HCT116 (cell line): ENCODE results near the gene SYT10. TPM values are rescaled to one million over a fixed set of nuclear protein-coding genes. Genes with fewer than 3 reads are reported as not detected.

ENCODE experiments used
- ATAC-seq: fragments of 200-7000 bp; cut with Tn5 transposase; 2 replicates; pipeline ENCODE4 v1.9.1; 2020; ENCODE audit warnings: mild to moderate bottlenecking, moderate library complexity
- BruUV-seq: library from RNA; stranded (reverse); fragments of 400-500 nt; replicated peaks from 2 replicates; lab custom pipeline; 2021; lab: Mats Ljungman, UMichigan
- CTCF ChIA-PET: fragments of 300-600 bp; sonication (Branson Sonifier 250); formaldehyde crosslinking; loops from one replicate; lab custom pipeline; 2021; ENCODE audit warnings: antibody characterized with exemption; lab: Charles Lee
- POLR2A ChIA-PET: fragments of 300-600, 350-600 bp; sonication (Branson Sonifier 250); formaldehyde crosslinking; loops from one replicate; lab custom pipeline; 2021; ENCODE audit warnings: antibody characterized with exemption; lab: Charles Lee
- RAD21 ChIA-PET, 2 experiments: fragments of 300-600 bp; sonication (Branson Sonifier 250); formaldehyde crosslinking; loops; one replicate each; lab custom pipeline; 2023; ENCODE audit warnings: low total read pairs in 2 of 2; ENCODE audit not compliant: uncharacterized antibody in 2 of 2, unreplicated experiment in 2 of 2, low non-redundant PET in 1 of 2; lab: Charles Lee
- DNase-seq: peaks from one replicate; pipeline ENCODE4 v3.0.0-alpha.2; 2010; ENCODE audit warnings: low read depth, low spot score
- H2AFZ ChIP-seq: fragments of 200-600 bp; shearing (Covaris generic), sonication (generic); 2 replicates; pipeline ENCODE4 v1.6.1; 2017; ENCODE audit warnings: low read depth, mixed run types, mixed read lengths, antibody characterized with exemption, low read length; ENCODE audit not compliant: poor library complexity, severe bottlenecking
- H3K27ac ChIP-seq: 2 replicates; pipeline ENCODE4 v1.5.1; 2012; ENCODE audit warnings: low read depth, low read length
- H3K27me3 ChIP-seq: fragments of 200-600 bp; sonication (generic); 2 replicates; pipeline ENCODE4 v1.6.1; 2016; ENCODE audit warnings: mixed run types, low read length, mixed read lengths; ENCODE audit not compliant: insufficient read depth
- H3K36me3 ChIP-seq, 2 experiments: fragments of 200-500 bp in 1 of 2; fragments of 200-600 bp in 1 of 2; sonication (Bioruptor generic) in 1 of 2; sonication (generic) in 1 of 2; 2 replicates each; pipeline versions ENCODE4 v1.5.1 to v1.6.1; 2014 to 2016; ENCODE audit warnings: low read length in 2 of 2, inconsistent platforms in 1 of 2, mixed read lengths in 1 of 2, mixed run types in 1 of 2; ENCODE audit not compliant: insufficient read depth in 2 of 2, control insufficient read depth in 1 of 2
- H3K4me1 ChIP-seq, 2 experiments: fragments of 200-600 bp in 1 of 2; sonication (generic) in 1 of 2; 2 replicates each; pipeline versions ENCODE4 v1.5.1 to v1.6.1; 2012 to 2017; ENCODE audit warnings: low read length in 2 of 2, inconsistent platforms in 1 of 2, mild to moderate bottlenecking in 1 of 2, mixed read lengths in 1 of 2, mixed run types in 1 of 2, moderate library complexity in 1 of 2; ENCODE audit not compliant: insufficient read depth in 2 of 2, control insufficient read depth in 1 of 2
- H3K4me2 ChIP-seq: fragments of 200-600 bp; sonication (generic); 2 replicates; pipeline ENCODE4 v1.6.1; 2017; ENCODE audit warnings: mixed run types, low read length, mixed read lengths
- H3K4me3 ChIP-seq, 2 experiments: fragments of 200-600 bp in 1 of 2; sonication (generic) in 1 of 2; replicated peaks in 1 of 2; 2 replicates each; pipeline ENCODE4 v1.5.1; 2011 to 2016; ENCODE audit warnings: low read length in 2 of 2, control low read depth in 1 of 2, low read depth in 1 of 2, mild to moderate bottlenecking in 1 of 2, mixed read lengths in 1 of 2, mixed run types in 1 of 2
- H3K79me2 ChIP-seq: fragments of 200-600 bp; sonication (generic); 2 replicates; pipeline ENCODE4 v1.6.1; 2017; ENCODE audit warnings: mild to moderate bottlenecking, mixed run types, low read length, moderate library complexity, mixed read lengths; ENCODE audit not compliant: insufficient read depth
- H3K9ac ChIP-seq: fragments of 200-600 bp; sonication (generic); 2 replicates; pipeline ENCODE4 v1.6.1; 2016; ENCODE audit warnings: low read length, mixed read lengths
- H3K9me2 ChIP-seq: fragments of 200-600 bp; sonication (generic), shearing (Covaris generic); 2 replicates; pipeline ENCODE4 v1.6.1; 2017; ENCODE audit warnings: mixed run types, mild to moderate bottlenecking, moderate library complexity; ENCODE audit not compliant: insufficient read depth
- H3K9me3 ChIP-seq, 2 experiments: fragments of 200-500 bp in 1 of 2; fragments of 200-600 bp in 1 of 2; sonication (Bioruptor generic) in 1 of 2; sonication (generic) in 1 of 2; 2 replicates each; pipeline ENCODE4 v1.6.1; 2014 to 2017; ENCODE audit warnings: low read length in 2 of 2, mixed read lengths in 2 of 2, inconsistent platforms in 1 of 2, low read depth in 1 of 2, mild to moderate bottlenecking in 1 of 2, mixed run types in 1 of 2, moderate library complexity in 1 of 2; ENCODE audit not compliant: control insufficient read depth in 1 of 2, insufficient read depth in 1 of 2
- H4K20me1 ChIP-seq: fragments of 200-600 bp; sonication (generic), shearing (Covaris generic); 2 replicates; pipeline ENCODE4 v1.6.1; 2017; ENCODE audit warnings: mixed run types, mild to moderate bottlenecking, moderate library complexity; ENCODE audit not compliant: insufficient read depth
- EZH2 ChIP-seq: fragments of 200-600 bp; sonication (generic); IDR thresholded peaks from 2 replicates; pipeline ENCODE4 v1.6.1; 2017; ENCODE audit warnings: antibody characterized with exemption, mixed run types
- POLR2AphosphoS5 ChIP-seq: IDR thresholded peaks from 2 replicates; pipeline ENCODE4 v1.6.1; 2011; ENCODE audit warnings: mild to moderate bottlenecking, low read depth, low read length, moderate library complexity
- SIN3A ChIP-seq: IDR thresholded peaks from 2 replicates; pipeline ENCODE4 v1.6.1; 2012; ENCODE audit warnings: low read depth
- TCF7L2 ChIP-seq: IDR thresholded peaks from 2 replicates; pipeline ENCODE4 v1.7.0; 2011; ENCODE audit warnings: borderline replicate concordance, inconsistent platforms; ENCODE audit not compliant: insufficient read depth, insufficient read length; ENCODE audit errors: extremely low read depth
- ZFX ChIP-seq: fragments of 450-650 bp; IDR thresholded peaks from 2 replicates; pipeline ENCODE4 v1.6.1; 2017
- intact Hi-C: fragments of 100-400 bp; cut with micrococcal nuclease; formaldehyde crosslinking; loops from 2 replicates; pipeline ENCODE4 v1.10.0; 2022
- total RNA-seq: library from RNA; stranded (reverse); gene quantifications from one replicate; pipeline ENCODE4 v1.2.1, GENCODE V29; 2021; ENCODE audit not compliant: unreplicated experiment
- TF ChIP-seq, protein P1 (sequence below), 3 experiments: fragments of 200-600 bp in 1 of 3; sonication (generic) in 1 of 3; IDR thresholded peaks in 2 of 3; conservative IDR thresholded peaks in 1 of 3; 2 replicates each; pipeline ENCODE4 v1.5.1; 2012 to 2017; ENCODE audit warnings: low read depth in 2 of 3, low read length in 2 of 3, antibody characterized with exemption in 1 of 3, borderline replicate concordance in 1 of 3, control low read depth in 1 of 3, mild to moderate bottlenecking in 1 of 3, mixed read lengths in 1 of 3, mixed run types in 1 of 3, moderate library complexity in 1 of 3; ENCODE audit not compliant: insufficient read depth in 1 of 3
- TF ChIP-seq, protein P2 (sequence below): IDR thresholded peaks from 2 replicates; pipeline ENCODE4 v1.6.1; 2011; ENCODE audit warnings: mild to moderate bottlenecking, low read length, moderate library complexity; ENCODE audit not compliant: insufficient replicate concordance; ENCODE audit errors: extremely low read depth
- TF ChIP-seq, protein P3 (sequence below): IDR thresholded peaks from 2 replicates; pipeline ENCODE4 v1.6.1; 2012

SYT10 gene
- total RNA-seq, 1 experiment from 2014 or later, result not detected

DNA sequence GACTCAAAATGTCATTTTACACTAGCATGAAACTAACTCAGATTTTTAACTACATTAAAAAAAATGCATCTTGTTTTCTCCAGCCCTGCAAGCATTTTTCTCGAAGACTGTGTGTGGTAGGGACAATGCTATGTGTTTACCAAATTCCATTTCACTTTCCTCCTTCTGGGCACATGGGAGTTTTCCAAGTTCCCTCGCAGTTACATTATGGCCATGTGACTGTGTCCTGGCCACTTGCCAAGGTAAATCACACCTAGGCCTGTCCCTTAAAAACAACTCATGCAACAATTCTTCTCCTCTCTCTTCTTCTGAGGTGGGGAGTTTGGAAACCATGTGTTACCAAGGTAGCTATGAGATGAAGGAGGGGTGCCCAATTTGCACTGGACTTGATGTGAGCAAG lies 108.7 kb downstream of the SYT10 start:
- Histone ChIP-seq H3K27me3 (no peaks in the 10 kb centered on the region), H3K36me3 (no peaks in the 10 kb centered on the region), H2AFZ (no peak overlapping the region), H3K4me3 (no peak overlapping the region), H3K9ac (no peak overlapping the region), H3K9me2 (no peaks in the 10 kb centered on the region), H3K4me1 (no peaks in the 10 kb centered on the region), H4K20me1 (no peaks in the 10 kb centered on the region), H3K9me3 (peaks cover 0 to 6% of the 10 kb centered on the region in 2 experiments; a peak in 2 of 4 replicates), H3K27ac (no peak overlapping the region), H3K79me2 (no peaks in the 10 kb centered on the region)
- CTCF ChIA-PET, result no interaction called here
- POLR2A ChIA-PET, result no interaction called here
- no TSS peak for BruUV-seq
- ATAC-seq (no peak), DNase-seq (no peak)
- RAD21 ChIA-PET, result no interaction called here
- intact Hi-C loops, result no loop called here
- TF ChIP-seq, protein P1, sequence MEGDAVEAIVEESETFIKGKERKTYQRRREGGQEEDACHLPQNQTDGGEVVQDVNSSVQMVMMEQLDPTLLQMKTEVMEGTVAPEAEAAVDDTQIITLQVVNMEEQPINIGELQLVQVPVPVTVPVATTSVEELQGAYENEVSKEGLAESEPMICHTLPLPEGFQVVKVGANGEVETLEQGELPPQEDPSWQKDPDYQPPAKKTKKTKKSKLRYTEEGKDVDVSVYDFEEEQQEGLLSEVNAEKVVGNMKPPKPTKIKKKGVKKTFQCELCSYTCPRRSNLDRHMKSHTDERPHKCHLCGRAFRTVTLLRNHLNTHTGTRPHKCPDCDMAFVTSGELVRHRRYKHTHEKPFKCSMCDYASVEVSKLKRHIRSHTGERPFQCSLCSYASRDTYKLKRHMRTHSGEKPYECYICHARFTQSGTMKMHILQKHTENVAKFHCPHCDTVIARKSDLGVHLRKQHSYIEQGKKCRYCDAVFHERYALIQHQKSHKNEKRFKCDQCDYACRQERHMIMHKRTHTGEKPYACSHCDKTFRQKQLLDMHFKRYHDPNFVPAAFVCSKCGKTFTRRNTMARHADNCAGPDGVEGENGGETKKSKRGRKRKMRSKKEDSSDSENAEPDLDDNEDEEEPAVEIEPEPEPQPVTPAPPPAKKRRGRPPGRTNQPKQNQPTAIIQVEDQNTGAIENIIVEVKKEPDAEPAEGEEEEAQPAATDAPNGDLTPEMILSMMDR (IDR thresholded peaks at IDR 0.05 in 2 of 3, conservative IDR thresholded peaks at IDR 0.05 in 1 of 3; ENCODE audit: borderline replicate concordance in 1 of 3, insufficient read depth in 1 of 3, low read depth in 2 of 3, low read length in 2 of 3), result no peak
- TF ChIP-seq EZH2 (no peak), SIN3A (no peak), POLR2AphosphoS5 (no peak), TCF7L2 (no peak), ZFX (no peak)
- TF ChIP-seq, protein P2, sequence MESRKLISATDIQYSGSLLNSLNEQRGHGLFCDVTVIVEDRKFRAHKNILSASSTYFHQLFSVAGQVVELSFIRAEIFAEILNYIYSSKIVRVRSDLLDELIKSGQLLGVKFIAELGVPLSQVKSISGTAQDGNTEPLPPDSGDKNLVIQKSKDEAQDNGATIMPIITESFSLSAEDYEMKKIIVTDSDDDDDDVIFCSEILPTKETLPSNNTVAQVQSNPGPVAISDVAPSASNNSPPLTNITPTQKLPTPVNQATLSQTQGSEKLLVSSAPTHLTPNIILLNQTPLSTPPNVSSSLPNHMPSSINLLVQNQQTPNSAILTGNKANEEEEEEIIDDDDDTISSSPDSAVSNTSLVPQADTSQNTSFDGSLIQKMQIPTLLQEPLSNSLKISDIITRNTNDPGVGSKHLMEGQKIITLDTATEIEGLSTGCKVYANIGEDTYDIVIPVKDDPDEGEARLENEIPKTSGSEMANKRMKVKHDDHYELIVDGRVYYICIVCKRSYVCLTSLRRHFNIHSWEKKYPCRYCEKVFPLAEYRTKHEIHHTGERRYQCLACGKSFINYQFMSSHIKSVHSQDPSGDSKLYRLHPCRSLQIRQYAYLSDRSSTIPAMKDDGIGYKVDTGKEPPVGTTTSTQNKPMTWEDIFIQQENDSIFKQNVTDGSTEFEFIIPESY, result no peak
- TF ChIP-seq, protein P3, sequence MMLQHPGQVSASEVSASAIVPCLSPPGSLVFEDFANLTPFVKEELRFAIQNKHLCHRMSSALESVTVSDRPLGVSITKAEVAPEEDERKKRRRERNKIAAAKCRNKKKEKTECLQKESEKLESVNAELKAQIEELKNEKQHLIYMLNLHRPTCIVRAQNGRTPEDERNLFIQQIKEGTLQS, result no peak
- TF ChIP-seq, all 23 proteins: peak for 0
- no peak overlapping the region for H3K4me2 ChIP-seq
